Adipose tissue (tissue), 3 donors: ENCODE data around the gene SLC40A1. TPM values are rescaled to one million over a fixed set of nuclear protein-coding genes. Genes with fewer than 3 reads are reported as not detected.

Source experiments
- H3K27ac ChIP-seq: one replicate; pipeline ENCODE4 v1.5.1; 2013; ENCODE audit warnings: low read depth, low read length
- WGBS, 3 donors: extraction: QIAGEN DNeasy Blood & Tissue Kit; methylation state at CpG; one replicate each; pipeline ENCODE4 v1.1.7; 2013; 5-methylcytosine and 5-hydroxymethylcytosine counted together
- polyA plus RNA-seq, 3 donors: library from polyadenylated mRNA; stranded (reverse); fragments of 200-250 nt; gene quantifications; one replicate each; pipeline ENCODE4 v1.2.3, GENCODE V29; 2013
- donor health status: healthy with polysubstance abuse.
- donor health status: Bipolar disorder and iron deficiency.
- donor health status: healthy.

The SLC40A1 gene
- polyA plus RNA-seq, 3 donors: 14.9 to 58.0 (median 32.5) TPM

DNA sequence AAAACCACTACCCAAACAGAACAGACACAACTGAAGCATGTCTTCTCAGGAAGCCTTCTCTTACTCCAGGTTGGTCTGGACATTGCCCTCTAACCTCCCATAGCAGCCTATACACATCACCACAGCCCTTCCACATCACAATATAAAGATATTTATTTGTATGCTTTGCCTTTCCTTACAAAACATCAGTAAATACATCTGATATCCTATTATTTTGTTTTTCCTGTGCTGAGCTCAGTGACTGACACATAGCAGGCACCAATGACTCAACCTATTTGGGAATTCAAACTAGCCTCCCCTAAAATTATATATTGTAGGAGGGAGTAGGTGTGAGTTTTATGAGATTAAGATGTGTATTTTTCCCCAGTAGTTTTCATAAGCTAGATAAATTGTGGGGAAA lies 28.8 kb downstream of the SLC40A1 start:
- no peak overlapping the region for H3K27ac ChIP-seq

- WGBS, 3 donors: 30 to 45% (median 38%) methylated on average over 2 of the region's 2 CpGs
- H3K27ac ChIP-seq: no peak overlapping the region
Measured at GRCh38 chr2:189549449-189549832, 31.1 kb downstream of the SLC40A1 start.

GRCh38 chr2:189548666-189549448 lies 31.7 kb downstream of the SLC40A1 start:
- H3K27ac ChIP-seq: no peak overlapping the region
- 58 to 64% (median 63%) methylated on average over 2 of the region's 2 CpGs for WGBS, 3 donors

DNA sequence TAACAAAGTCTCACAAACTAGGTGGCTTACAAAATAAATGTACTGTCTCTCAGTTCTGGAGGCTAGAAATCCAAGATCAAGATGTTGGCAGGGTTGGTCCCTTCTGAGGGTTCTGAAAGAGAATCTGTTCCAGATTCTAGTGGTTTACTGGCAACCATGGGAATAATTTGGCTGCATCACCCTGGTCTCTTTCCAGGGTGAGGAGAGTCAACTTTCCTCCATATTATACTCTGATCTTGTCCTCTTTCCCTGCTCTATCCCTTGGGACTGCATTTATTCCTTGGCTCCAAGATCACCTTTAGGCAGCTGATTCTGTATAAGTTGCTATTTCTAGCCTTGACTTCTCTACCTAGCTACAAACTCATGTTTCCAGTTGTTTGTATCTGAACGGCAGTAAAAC lies 35.2 kb downstream of the SLC40A1 start:
- no peak overlapping the region for H3K27ac ChIP-seq

GRCh38 chr2:189544318-189545042 lies 36.1 kb downstream of the SLC40A1 start:
- WGBS, 3 donors: 82 to 87% (median 84%) methylated on average over 5 of the region's 5 CpGs
- no peak overlapping the region for H3K27ac ChIP-seq

More for the DNA sequence above, 35.2 kb downstream of the SLC40A1 start:
- 39 to 58% (median 49%) methylated on average over 1 of the region's 1 CpG for WGBS, 3 donors

- 86 to 96% (median 94%) methylated on average over 1 of the region's 1 CpG for WGBS, 3 donors
- no peak overlapping the region for H3K27ac ChIP-seq
Measured at GRCh38 chr2:189543367-189543766, 37.2 kb downstream of the SLC40A1 start.

DNA sequence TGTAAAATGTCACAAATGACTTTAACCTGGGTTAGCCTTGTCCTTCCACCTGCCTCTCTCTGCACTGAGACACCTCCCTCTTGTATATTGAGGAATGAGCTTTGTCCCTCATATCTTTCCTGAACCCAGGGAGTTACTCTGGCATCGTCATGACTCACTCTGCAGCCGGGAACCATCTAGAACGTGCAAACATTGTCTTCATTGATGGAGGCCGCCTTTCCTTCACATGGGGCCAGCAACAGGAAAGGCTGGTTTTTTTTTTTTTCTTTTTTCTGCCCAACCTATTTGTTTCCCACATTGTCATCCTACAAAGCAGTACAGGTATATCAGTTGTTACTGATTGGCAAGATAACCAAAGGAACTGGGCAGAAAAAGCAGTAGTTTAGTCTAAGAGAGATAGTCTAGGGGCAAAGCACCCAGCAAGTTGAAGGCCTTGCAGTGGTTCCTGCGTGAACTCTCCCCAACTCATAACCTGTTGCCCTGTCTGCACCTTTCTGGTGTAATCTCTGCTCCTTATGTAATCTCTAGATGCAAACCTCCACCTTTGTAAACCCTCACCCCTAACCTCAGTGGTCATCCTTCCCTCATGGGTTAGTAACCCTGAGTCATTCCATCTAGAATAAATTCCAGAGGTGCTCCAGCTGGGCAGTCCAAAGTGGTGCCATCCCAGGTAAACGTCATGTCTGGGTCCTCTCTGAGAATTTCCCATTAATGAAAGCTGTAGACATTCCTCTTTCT lies 38.3 kb downstream of the SLC40A1 start:
- WGBS, 3 donors: 70 to 91% (median 90%) methylated on average over 6 of the region's 6 CpGs
- H3K27ac ChIP-seq: no peak overlapping the region

DNA sequence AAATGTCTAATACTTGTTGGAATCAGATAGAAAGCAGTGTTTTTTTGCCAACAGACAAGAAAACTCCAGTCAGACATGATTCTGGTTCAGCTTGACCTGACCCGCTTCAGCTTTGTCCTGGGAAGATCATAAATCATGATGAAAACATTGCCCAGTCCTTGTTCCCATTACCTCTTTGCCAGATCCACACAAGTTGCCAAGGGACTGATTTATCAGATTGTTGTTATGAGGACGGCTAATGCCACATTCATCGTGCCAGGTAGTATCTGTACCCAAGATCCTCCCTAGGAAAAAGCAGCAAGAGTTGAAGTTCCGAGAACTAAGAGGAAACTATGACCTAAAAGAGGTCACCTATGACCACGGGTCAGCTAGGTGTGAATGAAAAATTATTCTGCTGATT lies 39.0 kb downstream of the SLC40A1 start:
- no peak overlapping the region for H3K27ac ChIP-seq
- 67 to 76% (median 71%) methylated on average over 5 of the region's 5 CpGs for WGBS, 3 donors

GRCh38 chr2:189540551-189540950 lies 40.0 kb downstream of the SLC40A1 start:
- H3K27ac ChIP-seq: no peak overlapping the region
- 92 to 100% (median 95%) methylated on average over 1 of the region's 1 CpG for WGBS, 3 donors

- no peak overlapping the region for H3K27ac ChIP-seq
- WGBS, 3 donors: 39 to 93% (median 87%) methylated on average over 1 of the region's 1 CpG
Measured at GRCh38 chr2:189538402-189538801, 42.2 kb downstream of the SLC40A1 start.

GRCh38 chr2:189536830-189537229 lies 43.8 kb downstream of the SLC40A1 start:
- WGBS, 3 donors: 50 to 91% (median 76%) methylated on average over 3 of the region's 3 CpGs
- H3K27ac ChIP-seq: no peak overlapping the region

- 59 to 65% (median 64%) methylated on average over 1 of the region's 1 CpG for WGBS, 3 donors
- no peak overlapping the region for H3K27ac ChIP-seq
Measured at GRCh38 chr2:189534854-189535832, 45.4 kb downstream of the SLC40A1 start.

DNA sequence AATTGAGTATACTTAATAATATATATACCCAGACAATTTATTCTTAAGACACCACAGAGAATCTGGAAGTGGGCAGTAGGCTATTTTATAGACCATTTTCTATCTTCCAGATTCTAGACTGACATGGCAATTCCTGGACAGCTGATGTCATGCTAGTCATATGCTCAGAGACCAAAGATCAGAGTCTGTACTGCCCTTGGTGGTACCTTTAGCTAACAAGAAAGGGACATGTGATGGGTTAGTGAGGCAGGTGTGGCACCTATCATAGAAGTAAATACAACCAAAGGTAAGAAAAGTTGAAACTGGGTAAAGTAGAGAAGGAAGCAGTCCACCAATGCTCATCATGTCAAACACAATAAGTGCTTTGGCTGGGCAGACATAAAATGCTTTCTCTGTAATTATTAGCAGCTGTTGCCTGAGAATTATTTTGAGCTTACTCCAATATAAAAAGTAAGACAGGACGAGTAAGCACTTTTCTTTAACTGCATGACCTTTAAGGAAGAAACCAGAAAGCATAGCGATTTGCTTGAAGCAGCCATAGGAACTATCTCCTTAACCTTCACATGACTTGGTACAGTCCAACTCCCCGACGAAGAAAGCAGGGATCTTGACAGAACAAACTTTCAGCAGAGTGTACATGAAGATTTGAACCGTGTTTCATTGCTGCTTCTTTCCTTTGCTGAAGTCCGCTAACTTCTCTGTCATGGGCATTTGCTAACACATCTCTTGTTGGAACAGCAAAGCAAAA lies 47.1 kb downstream of the SLC40A1 start:
- no peak overlapping the region for H3K27ac ChIP-seq
- 64 to 76% (median 68%) methylated on average over 6 of the region's 6 CpGs for WGBS, 3 donors

DNA sequence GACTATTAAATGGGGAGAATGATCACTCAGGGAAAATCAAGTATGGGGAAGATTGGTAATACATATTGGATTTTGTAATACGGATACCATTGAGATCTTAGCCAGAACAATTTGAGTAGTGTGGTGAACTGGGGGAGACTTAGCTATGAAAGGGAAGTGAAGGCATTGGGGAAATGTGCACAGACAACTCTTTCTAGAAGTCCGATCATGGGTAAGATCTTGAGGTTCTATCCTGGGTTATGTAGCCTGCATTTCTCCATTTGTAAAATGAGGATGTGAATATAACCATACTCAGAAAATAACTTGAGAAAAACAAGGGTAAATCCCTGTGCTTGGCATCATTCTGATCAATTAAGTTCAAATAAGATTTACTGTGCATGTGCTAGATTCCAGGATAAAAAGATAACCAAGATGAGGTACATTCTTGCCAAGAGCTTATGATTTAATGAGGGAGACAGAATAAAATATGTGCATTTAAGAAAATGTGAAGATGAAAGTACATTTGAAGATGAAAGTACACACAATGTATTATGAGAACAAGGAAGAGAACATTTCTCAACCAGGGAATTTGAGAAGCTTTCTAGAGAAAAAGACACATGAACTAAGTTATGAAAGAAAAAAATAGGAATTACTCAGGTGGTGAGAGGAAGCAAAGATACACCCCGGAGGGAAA lies 49.5 kb downstream of the SLC40A1 start:
- 85 to 89% (median 89%) methylated on average over 3 of the region's 3 CpGs for WGBS, 3 donors
- H3K27ac ChIP-seq: no peak overlapping the region

DNA sequence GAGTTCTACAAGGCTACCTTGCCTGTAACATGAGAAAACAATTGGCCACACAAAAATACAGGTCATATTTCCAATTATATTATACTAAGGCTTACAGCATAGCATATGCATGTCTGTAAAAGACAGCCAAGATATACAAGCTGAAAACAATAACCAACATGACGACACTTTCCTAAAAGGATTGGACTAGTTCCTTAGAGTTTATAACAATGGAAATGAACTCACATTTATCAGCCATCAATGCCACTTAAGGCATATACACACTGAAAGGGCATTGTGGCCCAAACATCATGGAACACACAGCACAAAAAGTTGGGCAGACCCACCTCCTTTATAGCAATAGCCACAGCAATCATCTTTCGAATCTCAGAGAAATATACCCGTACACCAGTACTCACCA lies 52.0 kb downstream of the SLC40A1 start:
- WGBS, 3 donors: 90 to 94% (median 93%) methylated on average over 3 of the region's 3 CpGs

GRCh38 chr2:189527812-189528592 lies 52.6 kb downstream of the SLC40A1 start:
- 86 to 89% (median 88%) methylated on average over 1 of the region's 1 CpG for WGBS, 3 donors
- no peak overlapping the region for H3K27ac ChIP-seq

More for the DNA sequence above, 52.0 kb downstream of the SLC40A1 start:
- H3K27ac ChIP-seq: no peak overlapping the region
